ENCODE data around the gene MAP3K13.

Gene MAP3K13

GRCh38 chr3:185498503-185499396 lies 135.8 kb downstream of the MAP3K13 start, which contains the start of gene TMEM41A:
Gene TMEM41A, minus strand, starts transcription at chr3:185499035. Its CDS starts 74 bp downstream, at chr3:185498961.
- TF ChIP-seq CTCF (IDR thresholded peaks at IDR 0.05; ENCODE audit: low read depth, low read length), result no peak
- DNase-seq (ENCODE audit: low read depth in 2 of 2), result peak; percentile 91 to 94
- peak within 1 kb of the TSS; percentile 87 to 96 for H3K4me3 ChIP-seq (replicated peaks in 1 of 2; ENCODE audit: low read depth in 2 of 2, low read length in 2 of 2)

GRCh38 chr3:185502987-185503386 lies 140.1 kb downstream of the MAP3K13 start:
- no peak for TF ChIP-seq CTCF (IDR thresholded peaks at IDR 0.05; ENCODE audit: low read depth, low read length)
- no peak overlapping the region for H3K4me3 ChIP-seq (replicated peaks in 1 of 2; ENCODE audit: low read depth in 2 of 2, low read length in 2 of 2)
- DNase-seq (ENCODE audit: low read depth in 2 of 2), result no peak

- H3K4me3 ChIP-seq (replicated peaks in 1 of 2; ENCODE audit: low read depth in 2 of 2, low read length in 2 of 2), result no peak overlapping the region
Measured at GRCh38 chr3:185503521-185503920, 140.6 kb downstream of the MAP3K13 start.

GRCh38 chr3:185504636-185505035 lies 141.7 kb downstream of the MAP3K13 start:
- TF ChIP-seq CTCF (IDR thresholded peaks at IDR 0.05; ENCODE audit: low read depth, low read length), result no peak
- H3K4me3 ChIP-seq (replicated peaks in 1 of 2; ENCODE audit: low read depth in 2 of 2, low read length in 2 of 2), result no peak overlapping the region
- DNase-seq (ENCODE audit: low read depth in 2 of 2), result no peak

More at GRCh38 chr3:185503521-185503920, 140.6 kb downstream of the MAP3K13 start:
- DNase-seq (ENCODE audit: low read depth in 2 of 2), result no peak
- no peak for TF ChIP-seq CTCF (IDR thresholded peaks at IDR 0.05; ENCODE audit: low read depth, low read length)

- no peak for DNase-seq (ENCODE audit: low read depth in 2 of 2)
- no peak for TF ChIP-seq CTCF (IDR thresholded peaks at IDR 0.05; ENCODE audit: low read depth, low read length)
- no peak overlapping the region for H3K4me3 ChIP-seq (replicated peaks in 1 of 2; ENCODE audit: low read depth in 2 of 2, low read length in 2 of 2)
Measured at GRCh38 chr3:185507883-185508282, 144.9 kb downstream of the MAP3K13 start.

GRCh38 chr3:185508335-185508991 lies 145.5 kb downstream of the MAP3K13 start:
- no peak for TF ChIP-seq CTCF (IDR thresholded peaks at IDR 0.05; ENCODE audit: low read depth, low read length)
- no peak overlapping the region for H3K4me3 ChIP-seq (replicated peaks in 1 of 2; ENCODE audit: low read depth in 2 of 2, low read length in 2 of 2)
- DNase-seq (ENCODE audit: low read depth in 2 of 2), result no peak
